Esophagus squamous epithelium (tissue), 5 donors: ENCODE measurements around the gene ZNF217. TPM values are rescaled to one million over a fixed set of nuclear protein-coding genes. Genes with fewer than 3 reads are reported as not detected.

Source experiments
- DNase-seq: peaks from one replicate; lab custom pipeline; 2025; lab: John Stamatoyannopoulos, UW
- H3K27ac ChIP-seq, 4 donors: fragments of 200-600 bp; sonication (generic); one replicate each; pipeline ENCODE4 v1.5.1; 2016 to 2019; ENCODE audit warnings: mild to moderate bottlenecking in 1 of 4
- H3K27me3 ChIP-seq, 4 donors: fragments of 200-600 bp; sonication (generic); 1 replicate in 3 of 4; 2 replicates in 1 of 4; pipeline versions ENCODE4 v1.5.1 to v1.6.0; 2017 to 2021; ENCODE audit warnings: antibody characterized with exemption in 1 of 4
- H3K36me3 ChIP-seq, 3 donors: fragments of 200-600 bp; sonication (generic); one replicate each; pipeline ENCODE4 v1.5.1; 2016 to 2019
- H3K4me1 ChIP-seq, 3 donors: fragments of 200-600 bp; sonication (generic); one replicate each; pipeline ENCODE4 v1.5.1; 2017 to 2019
- H3K4me3 ChIP-seq, 4 donors: fragments of 200-600 bp; sonication (generic); 1 replicate in 3 of 4; 2 replicates in 1 of 4; pipeline ENCODE4 v1.5.1; 2016 to 2019; ENCODE audit warnings: mild to moderate bottlenecking in 2 of 4, moderate library complexity in 1 of 4
- H3K9me3 ChIP-seq, 3 donors: fragments of 200-600 bp; sonication (generic); one replicate each; pipeline ENCODE4 v1.5.1; 2016 to 2019
- CTCF ChIP-seq, 6 experiments: fragments of 450-650 bp in 4 of 6; fragments of 200-600 bp in 2 of 6; sonication (generic) in 2 of 6; IDR thresholded peaks; one replicate each; pipeline ENCODE4 v1.5.1; 2016 to 2019; ENCODE audit warnings: antibody characterized with exemption in 6 of 6, mild to moderate bottlenecking in 4 of 6, moderate library complexity in 4 of 6
- POLR2A ChIP-seq, 4 donors: fragments of 450-650 bp; IDR thresholded peaks; one replicate each; pipeline ENCODE4 v1.6.1; 2017; ENCODE audit warnings: antibody characterized with exemption in 4 of 4, mild to moderate bottlenecking in 4 of 4, moderate library complexity in 3 of 4
- WGBS, 2 donors: methylation state at CpG; one replicate each; pipeline ENCODE4 v1.1.5; 2018; 5-methylcytosine and 5-hydroxymethylcytosine counted together
- intact Hi-C: fragments of 100-400 bp; cut with DNase I; formaldehyde crosslinking; loops from one replicate; pipeline ENCODE4 v1.15.0; 2022
- total RNA-seq, 4 donors: library from RNA; depleted of rRNA; stranded (reverse); fragments of >200 nt; gene quantifications; one replicate each; pipeline ENCODE4 v1.1.0, GENCODE V29; 2016
- donor health status: DM: yes; HTN: yes; CAD: no.

Gene ZNF217
- total RNA-seq, 4 donors from 2014 or later, result 20.7 to 27.5 (median 22.2) TPM

DNA sequence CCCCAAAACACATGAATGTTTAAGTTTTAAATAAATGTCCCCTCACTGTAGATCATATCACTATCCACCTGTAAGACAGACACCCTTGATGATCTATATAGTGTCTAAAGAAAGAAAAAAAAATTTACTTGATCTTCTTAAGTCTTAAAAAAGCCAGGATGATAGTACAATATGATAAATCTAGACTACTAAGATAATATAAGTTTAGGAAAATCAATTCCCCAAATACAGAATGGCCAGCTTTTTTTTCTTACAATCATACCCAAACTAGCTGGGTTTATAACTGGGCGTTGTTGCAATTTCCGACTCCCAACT is 14.4 kb downstream of the ZNF217 start:
- no peak for DNase-seq
- H3K4me1 ChIP-seq, result peaks cover 36 to 79% (median 48%) of the 10 kb centered on the region in 3 donors
- H3K36me3 ChIP-seq, result peaks cover 36 to 70% (median 49%) of the 10 kb centered on the region in 3 donors
- intact Hi-C loops, result loop anchor here (5.0 kb wide), 1 partner anchor 338 kb away; no protein-coding TSS in a partner anchor
- peak overlapping the region; percentile 72 to 86 (median 83) for H3K27ac ChIP-seq
- peak overlapping the region in 2 of 4 donors; percentile 11 to 53 for H3K4me3 ChIP-seq
- no peaks in the 10 kb centered on the region for H3K27me3 ChIP-seq
- TF ChIP-seq POLR2A (IDR thresholded peaks at IDR 0.05) (no peak), CTCF (IDR thresholded peaks at IDR 0.05) (no peak)
- no peaks in the 10 kb centered on the region for H3K9me3 ChIP-seq
- 10 to 23% methylated on average over 2 of the region's 2 CpGs for WGBS, 2 donors

- 6 to 8% methylated on average over 10 of the region's 10 CpGs for WGBS, 2 donors
- Histone ChIP-seq H3K4me3 (peak overlapping the region in 2 of 4 donors; percentile 11 to 53), H3K27me3 (no peaks in the 10 kb centered on the region), H3K27ac (peak overlapping the region; percentile 72 to 85 (median 82)), H3K4me1 (peaks cover 36 to 73% (median 46%) of the 10 kb centered on the region in 3 donors), H3K36me3 (peaks cover 37 to 76% (median 54%) of the 10 kb centered on the region in 3 donors), H3K9me3 (no peaks in the 10 kb centered on the region)
- TF ChIP-seq POLR2A (IDR thresholded peaks at IDR 0.05) (no peak), CTCF (IDR thresholded peaks at IDR 0.05) (peak; percentile 79 to 99 (median 95))
- intact Hi-C loops, result loop anchor here (5.0 kb wide), 1 partner anchor 339 kb away; no protein-coding TSS in a partner anchor
- peak; percentile 11 for DNase-seq
Observed at GRCh38 chr20:53578492-53579222, 15.0 kb downstream of the ZNF217 start.

GRCh38 chr20:53576586-53577318 is 16.9 kb downstream of the ZNF217 start:
- Histone ChIP-seq H3K9me3 (no peaks in the 10 kb centered on the region), H3K27ac (no peak overlapping the region), H3K4me3 (no peak overlapping the region), H3K4me1 (peaks cover 24 to 54% (median 33%) of the 10 kb centered on the region in 3 donors), H3K27me3 (no peaks in the 10 kb centered on the region), H3K36me3 (peaks cover 33 to 85% (median 61%) of the 10 kb centered on the region in 3 donors)
- WGBS, 2 donors, result 83 to 90% methylated on average over 12 of the region's 12 CpGs
- DNase-seq, result no peak
- intact Hi-C loops, result loop anchor here (5.0 kb wide), 1 partner anchor 341 kb away; no protein-coding TSS in a partner anchor
- TF ChIP-seq CTCF (IDR thresholded peaks at IDR 0.05), result no peak
- TF ChIP-seq POLR2A (IDR thresholded peaks at IDR 0.05), result no peak

- H3K4me1 ChIP-seq, result peaks cover 19 to 48% (median 28%) of the 10 kb centered on the region in 3 donors
- no peak overlapping the region for H3K4me3 ChIP-seq
- 79 to 88% methylated on average over 11 to 12 of the region's 12 CpGs for WGBS, 2 donors
- peaks cover 28 to 85% (median 59%) of the 10 kb centered on the region in 3 donors for H3K36me3 ChIP-seq
- H3K9me3 ChIP-seq, result no peaks in the 10 kb centered on the region
- DNase-seq, result no peak
- intact Hi-C loops, result loop anchor here (5.0 kb wide), 1 partner anchor 341 kb away; no protein-coding TSS in a partner anchor
- no peak overlapping the region for H3K27ac ChIP-seq
- no peaks in the 10 kb centered on the region for H3K27me3 ChIP-seq
- TF ChIP-seq CTCF (IDR thresholded peaks at IDR 0.05) (no peak), POLR2A (IDR thresholded peaks at IDR 0.05) (no peak)
Observed at GRCh38 chr20:53576195-53576580, 17.5 kb downstream of the ZNF217 start.
